PC-3 (cell line): ENCODE results near the gene TNFRSF4. TPM values are rescaled to one million over a fixed set of nuclear protein-coding genes. Genes with fewer than 3 reads are reported as not detected.
A peak's percentile ranks its signal among the peaks of the same experiment; 100 is the strongest.

Experiments used
- ATAC-seq: fragments of 200-7000 bp; cut with Tn5 transposase; 2 replicates; pipeline ENCODE4 v1.9.1; 2020; ENCODE audit warnings: mild to moderate bottlenecking, moderate library complexity
- BruUV-seq: library from RNA; stranded (reverse); fragments of 400-500 nt; replicated peaks from 2 replicates; lab custom pipeline; 2021; lab: Mats Ljungman, UMichigan
- CTCF ChIA-PET: fragments of 300-600 bp; sonication (Branson Sonifier 250); formaldehyde crosslinking; loops from one replicate; lab custom pipeline; 2022; ENCODE audit warnings: antibody characterized with exemption; lab: Charles Lee
- POLR2A ChIA-PET: fragments of 300-600 bp; sonication (Branson Sonifier 250); formaldehyde crosslinking; loops from one replicate; lab custom pipeline; 2022; ENCODE audit warnings: antibody characterized with exemption; ENCODE audit not compliant: unreplicated experiment; lab: Charles Lee
- DNase-seq: peaks from one replicate; pipeline ENCODE4 v3.0.0-alpha.2; 2015
- H2AFZ ChIP-seq: fragments of 300-600 bp; sonication (generic); 2 replicates; pipeline ENCODE4 v1.6.0; 2016; ENCODE audit warnings: antibody characterized with exemption, low read length
- H3F3A ChIP-seq: fragments of 300-600 bp; sonication (generic); one replicate; pipeline ENCODE4 v1.6.0; 2017; ENCODE audit warnings: antibody characterized with exemption, low read length, control low read depth, mild to moderate bottlenecking; ENCODE audit not compliant: unreplicated experiment
- H3K27ac ChIP-seq: fragments of 300-600 bp; sonication (generic); 2 replicates; pipeline ENCODE4 v1.5.1; 2016; ENCODE audit warnings: mild to moderate bottlenecking, low read length
- H3K27me3 ChIP-seq: fragments of 300-600 bp; sonication (generic); 2 replicates; pipeline ENCODE4 v1.6.1; 2016; ENCODE audit warnings: low read length, mixed read lengths
- H3K36me3 ChIP-seq: fragments of 300-600 bp; sonication (generic); 2 replicates; pipeline ENCODE4 v1.6.1; 2016; ENCODE audit warnings: low read depth, mixed run types, low read length, mixed read lengths
- H3K4me1 ChIP-seq: fragments of 300-600 bp; sonication (generic); 2 replicates; pipeline ENCODE4 v1.5.1; 2016; ENCODE audit warnings: low read length; ENCODE audit not compliant: insufficient read depth
- H3K4me2 ChIP-seq: fragments of 300-600 bp; sonication (generic); 2 replicates; pipeline ENCODE4 v1.6.0; 2016; ENCODE audit warnings: low read length
- H3K4me3 ChIP-seq: fragments of 300-600 bp; sonication (generic); 2 replicates; pipeline ENCODE4 v1.5.1; 2016; ENCODE audit warnings: mild to moderate bottlenecking, low read length, mixed read lengths
- H3K79me2 ChIP-seq: fragments of 300-600 bp; sonication (generic); 2 replicates; pipeline ENCODE4 v1.6.1; 2017; ENCODE audit warnings: low read length, mixed read lengths
- H3K9ac ChIP-seq: fragments of 300-600 bp; sonication (generic); 2 replicates; pipeline ENCODE4 v1.6.0; 2016; ENCODE audit warnings: mild to moderate bottlenecking, low read length
- H3K9me2 ChIP-seq: fragments of 300-600 bp; sonication (generic); replicated peaks from 2 replicates; pipeline ENCODE4 v1.6.1; 2016; ENCODE audit warnings: mixed run types, low read length, mixed read lengths
- H3K9me3 ChIP-seq: fragments of 300-600 bp; sonication (generic); 2 replicates; pipeline ENCODE4 v1.6.1; 2016; ENCODE audit warnings: low read length, mixed read lengths
- H4K20me1 ChIP-seq: fragments of 300-600 bp; sonication (generic); 2 replicates; pipeline ENCODE4 v1.6.1; 2016; ENCODE audit warnings: low read length, mixed read lengths
- CTCF ChIP-seq: fragments of 300-600 bp; sonication (generic); conservative IDR thresholded peaks from 2 replicates; pipeline ENCODE4 v1.5.1; 2017; ENCODE audit warnings: antibody characterized with exemption, low read depth, mild to moderate bottlenecking, low read length
- EZH2 ChIP-seq: fragments of 300-600 bp; sonication (generic); IDR thresholded peaks from one replicate; pipeline ENCODE4 v1.6.1; 2017; ENCODE audit warnings: antibody characterized with exemption, mild to moderate bottlenecking, low read length; ENCODE audit not compliant: unreplicated experiment
- EZH2phosphoT487 ChIP-seq: fragments of 300-600 bp; sonication (generic); IDR thresholded peaks from 2 replicates; pipeline ENCODE4 v1.6.1; 2018; ENCODE audit warnings: mild to moderate bottlenecking, antibody characterized with exemption, low read length, borderline replicate concordance
- intact Hi-C: fragments of 100-400 bp; cut with micrococcal nuclease; formaldehyde crosslinking; loops from 2 replicates; pipeline ENCODE4 v1.9.0; 2023
- total RNA-seq: library from RNA; depleted of rRNA; stranded (reverse); fragments of >200 nt; gene quantifications from 2 replicates; pipeline ENCODE4 v1.2.3, GENCODE V29; 2014

The TNFRSF4 gene
- total RNA-seq, 1 experiment from 2014 or later = 0.11 TPM

- H3K27me3 ChIP-seq = no peaks in the 10 kb centered on the region
- TF ChIP-seq EZH2phosphoT487 = no peak
- no peak for TF ChIP-seq CTCF
- TF ChIP-seq EZH2 = no peak
- peak overlapping the region; percentile 76; the same call in 1 of the 2 replicates for H3K4me2 ChIP-seq
- 0 out of 2 replicates have a peak overlapping the region, but pooled peaks have one; percentile 71 for H3K9ac ChIP-seq
- peaks cover 39% of the 10 kb centered on the region for H3K79me2 ChIP-seq
- no peak overlapping the region for H2AFZ ChIP-seq
- CTCF ChIA-PET = no interaction called here
- peaks cover 62% of the 10 kb centered on the region for H3K4me1 ChIP-seq
- no peaks in the 10 kb centered on the region for H3K9me2 ChIP-seq
- no peaks in the 10 kb centered on the region for H4K20me1 ChIP-seq
- no peak for DNase-seq
- ATAC-seq = no peak
- H3K36me3 ChIP-seq = no peaks in the 10 kb centered on the region
- H3K4me3 ChIP-seq = no peak overlapping the region
- POLR2A ChIA-PET = no interaction called here
- no peaks in the 10 kb centered on the region for H3K9me3 ChIP-seq
- H3F3A ChIP-seq = no peaks in the 10 kb centered on the region
- BruUV-seq = no TSS peak
- peak overlapping the region; percentile 91 for H3K27ac ChIP-seq
- intact Hi-C loops = loop anchor here (5.0 kb wide), 1 partner anchor 56 kb away; no protein-coding TSS in a partner anchor
These were observed 22.3 kb upstream of the TNFRSF4 start for GRCh38 chr1:1236176-1236763.

GRCh38 chr1:1235016-1235744, 21.2 kb upstream of the TNFRSF4 start:
- no peaks in the 10 kb centered on the region for H3K36me3 ChIP-seq
- no peaks in the 10 kb centered on the region for H3K9me3 ChIP-seq
- H3K4me3 ChIP-seq = no peak overlapping the region
- H3K4me2 ChIP-seq = no peak overlapping the region
- DNase-seq = no peak
- H3K4me1 ChIP-seq = peaks cover 66% of the 10 kb centered on the region
- H3K9ac ChIP-seq = no peak overlapping the region
- no peaks in the 10 kb centered on the region for H3K27me3 ChIP-seq
- peaks cover under 1% of the 10 kb centered on the region; the same call in 1 of the 2 replicates for H4K20me1 ChIP-seq
- H3K27ac ChIP-seq = no peak overlapping the region
- CTCF ChIA-PET = no interaction called here
- H3K79me2 ChIP-seq = peaks cover 50% of the 10 kb centered on the region
- ATAC-seq = no peak
- BruUV-seq = no TSS peak
- no peaks in the 10 kb centered on the region for H3K9me2 ChIP-seq
- H2AFZ ChIP-seq = no peak overlapping the region
- no peaks in the 10 kb centered on the region for H3F3A ChIP-seq
- intact Hi-C loops = loop anchor here (5.0 kb wide), 1 partner anchor 57 kb away; no protein-coding TSS in a partner anchor
- TF ChIP-seq EZH2 = no peak
- TF ChIP-seq EZH2phosphoT487 = no peak
- TF ChIP-seq CTCF = no peak
- POLR2A ChIA-PET = no interaction called here
